Mesenteric fat pad (tissue), 1 donor: ENCODE results near the gene ST3GAL5. TPM values are rescaled to one million over a fixed set of nuclear protein-coding genes. Genes with fewer than 3 reads are reported as not detected.
A peak's percentile ranks its signal among the peaks of the same experiment; 100 is the strongest.
"Not testable (repeated sequence)": the region's sequence is repeated elsewhere in the genome, so short reads cannot be mapped to it uniquely, and the experiment has no call there.

ENCODE experiments used
- DNase-seq: peaks from one replicate; pipeline ENCODE4 v3.0.0-alpha.2; 2020; ENCODE audit warnings: low spot score
- long read RNA-seq: library from polyadenylated mRNA; unstranded; transcript quantifications from one replicate; pipeline ENCODE4 v2.0.0, GENCODE V29; 2020
- total RNA-seq: library from RNA; stranded (reverse); fragmentation: NEBNext Ultra II Directional; extraction: Animal tissue kit (Norgen Biotek cat#: 25700); gene quantifications from one replicate; pipeline ENCODE4 v1.2.1, GENCODE V29; 2021
- donor health status: DM: yes; HTN: yes; CAD: no.

The ST3GAL5 gene
- 33.1 TPM for total RNA-seq
- long read RNA-seq, full-length matches to known transcripts, result 23 of 37 reads
- long read RNA-seq, partial matches to known transcripts, result 9 of 37 reads
- long read RNA-seq, other reads (novel, unspliced or antisense), result 5 of 37 reads

DNA sequence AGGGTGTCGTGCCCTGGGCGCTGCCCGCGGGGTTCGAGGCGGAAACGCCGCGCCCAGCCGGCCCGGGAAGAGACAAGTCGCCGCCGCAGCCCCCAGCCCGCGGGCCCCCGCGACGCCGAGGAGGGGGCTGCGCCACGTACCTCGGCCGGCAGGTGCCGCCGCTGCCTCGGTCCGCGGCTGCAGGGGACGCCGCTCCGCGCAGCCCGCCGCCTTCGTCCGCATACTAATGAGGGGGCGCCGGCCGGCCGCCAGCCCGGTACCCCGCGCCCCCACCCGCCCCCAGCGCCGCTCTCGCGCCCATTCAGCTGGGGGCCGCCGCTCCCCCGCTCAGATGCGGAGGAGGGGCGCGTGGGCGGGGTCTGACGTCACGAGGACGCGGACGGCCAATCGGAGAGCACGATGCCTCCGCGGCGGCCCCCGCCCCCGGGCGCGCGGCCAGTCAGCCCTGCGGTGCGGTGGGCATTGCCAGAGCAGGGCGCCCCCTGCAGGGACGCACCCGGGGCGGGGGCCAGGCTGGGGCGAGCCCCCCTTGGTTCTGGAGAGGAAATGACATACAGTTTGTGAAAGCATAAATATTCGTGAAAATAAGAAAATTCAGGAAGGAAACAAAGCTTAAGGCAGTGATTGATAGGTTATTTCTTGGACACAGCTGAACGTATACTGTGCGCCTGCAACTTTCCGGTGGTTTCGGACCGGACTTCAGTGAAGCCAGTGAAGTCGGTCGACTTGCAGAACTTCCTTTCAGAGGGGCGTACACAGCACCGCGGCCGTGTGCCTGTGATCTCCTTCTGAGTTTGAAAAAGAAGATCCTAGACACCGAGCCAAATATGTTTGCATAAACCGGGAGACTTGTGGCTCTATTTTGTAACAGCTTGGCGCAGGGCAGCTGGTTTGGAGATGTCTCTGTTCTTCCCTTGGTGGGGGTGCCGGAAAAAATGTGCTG is at the start of gene ST3GAL5:
Gene ST3GAL5, minus strand, starts transcription at position 307 of the 943 bp plus-strand sequence. Its CDS starts 85 bp downstream, at position 222.
- DNase-seq, result peak; percentile 97

DNA sequence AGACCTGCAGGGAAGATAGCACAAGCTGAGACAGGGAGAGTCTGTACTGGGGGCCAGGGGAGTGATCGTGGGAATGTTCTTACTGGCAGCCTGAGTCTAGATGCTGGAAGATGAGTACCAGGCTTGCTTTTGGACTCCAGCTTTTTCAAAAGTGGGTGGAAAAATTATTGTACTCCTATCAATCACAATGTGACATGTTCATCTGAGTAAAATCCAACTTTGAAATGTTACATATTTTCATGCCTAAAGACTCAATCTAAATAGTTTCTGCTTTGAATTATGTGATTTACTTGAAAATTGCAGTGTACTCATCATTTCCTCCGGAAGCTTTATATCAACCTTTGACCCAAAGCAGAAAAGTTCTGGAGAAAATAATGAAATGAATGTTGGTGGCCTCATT is 49.7 kb upstream of the ST3GAL5 start:
- DNase-seq, result no peak

- DNase-seq, result no peak
Observed at GRCh38 chr2:85937069-85937439, 48.3 kb upstream of the ST3GAL5 start.

GRCh38 chr2:85936421-85937068 is 47.8 kb upstream of the ST3GAL5 start:
- DNase-seq, result no peak

DNA sequence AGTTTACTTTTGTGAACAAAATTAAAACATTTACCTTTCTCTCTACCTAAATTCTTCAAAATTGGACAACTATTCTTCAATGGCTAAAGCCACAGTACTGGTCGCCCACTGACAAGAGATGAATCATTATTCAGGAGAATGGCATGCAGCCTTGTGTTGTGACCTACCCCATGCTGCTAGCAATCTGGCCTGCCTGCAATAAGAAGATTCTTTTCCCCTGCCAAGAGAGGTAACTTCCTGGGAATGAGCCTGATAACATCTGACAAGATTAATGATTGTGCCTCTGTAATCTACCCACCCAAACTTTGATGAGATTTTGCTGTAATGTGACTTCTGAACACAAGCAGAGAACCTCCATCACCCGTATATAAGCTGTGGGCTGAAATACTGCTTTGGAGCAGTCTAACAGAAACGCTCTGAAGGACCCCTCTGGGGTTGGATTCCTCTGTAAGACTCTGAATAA is 47.0 kb upstream of the ST3GAL5 start:
- DNase-seq, result no peak

GRCh38 chr2:85935170-85935745 is 46.5 kb upstream of the ST3GAL5 start:
- DNase-seq, result no peak

DNA sequence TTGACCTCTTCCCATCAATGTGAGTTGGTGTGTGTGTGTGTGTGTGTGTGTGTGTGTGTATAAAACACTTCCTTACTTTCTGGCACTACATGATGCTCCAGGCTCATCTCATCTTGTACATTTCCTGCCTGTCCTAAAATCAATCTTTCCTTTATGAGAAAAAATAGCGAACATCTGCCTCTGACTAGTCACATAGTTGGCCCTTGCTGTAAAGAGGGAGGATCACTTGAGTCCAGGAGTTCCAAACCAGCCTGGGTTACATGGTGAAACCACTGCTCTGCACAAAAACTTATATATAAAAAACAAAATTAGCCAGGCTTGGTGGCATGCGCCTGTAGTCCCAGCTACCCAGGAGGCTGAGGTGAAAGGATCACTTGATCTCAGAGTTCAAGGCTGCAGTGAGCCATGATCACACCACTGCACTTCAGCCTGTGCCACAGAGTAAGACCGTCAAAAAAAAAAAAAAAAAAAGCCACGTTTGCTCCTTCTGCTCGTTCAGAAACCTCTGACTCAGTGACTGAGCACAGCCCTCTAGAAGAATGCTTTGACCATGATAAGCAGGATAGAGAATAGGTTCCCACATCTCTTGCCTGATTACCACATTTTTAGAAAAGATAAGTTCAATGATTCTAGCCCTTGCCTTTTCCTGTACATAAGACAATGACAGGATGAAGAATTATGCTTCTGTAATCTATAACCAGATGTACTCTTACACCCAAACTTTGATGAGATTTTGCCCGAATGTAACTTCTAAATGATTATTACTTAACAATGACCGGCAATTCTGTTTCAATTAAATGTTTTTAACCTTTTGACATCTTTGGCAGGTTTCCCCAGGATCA is 45.2 kb upstream of the ST3GAL5 start:
- DNase-seq, result no peak

DNA sequence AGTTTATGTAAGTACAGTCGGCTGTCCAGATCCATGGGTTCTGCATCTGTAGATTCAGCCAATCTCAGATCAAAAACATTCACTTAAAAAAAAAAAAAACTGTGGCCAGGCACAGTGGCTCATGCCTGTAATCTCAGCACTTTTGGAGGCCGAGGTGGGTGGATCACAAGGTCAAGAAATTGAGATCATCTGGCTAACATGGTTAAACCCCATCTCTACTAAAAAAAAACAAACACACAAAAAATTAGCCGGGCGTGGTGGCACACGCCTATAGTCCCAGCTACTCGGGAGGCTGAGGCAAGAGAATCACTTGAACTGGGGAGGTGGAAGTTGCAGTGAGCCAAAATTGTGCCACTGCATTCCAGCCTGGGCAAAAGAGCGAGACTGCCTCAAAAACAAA is 42.4 kb upstream of the ST3GAL5 start:
- DNase-seq, result not testable (repeated sequence)

- DNase-seq, result no peak
Observed at GRCh38 chr2:85930129-85931124, 41.6 kb upstream of the ST3GAL5 start.

DNA sequence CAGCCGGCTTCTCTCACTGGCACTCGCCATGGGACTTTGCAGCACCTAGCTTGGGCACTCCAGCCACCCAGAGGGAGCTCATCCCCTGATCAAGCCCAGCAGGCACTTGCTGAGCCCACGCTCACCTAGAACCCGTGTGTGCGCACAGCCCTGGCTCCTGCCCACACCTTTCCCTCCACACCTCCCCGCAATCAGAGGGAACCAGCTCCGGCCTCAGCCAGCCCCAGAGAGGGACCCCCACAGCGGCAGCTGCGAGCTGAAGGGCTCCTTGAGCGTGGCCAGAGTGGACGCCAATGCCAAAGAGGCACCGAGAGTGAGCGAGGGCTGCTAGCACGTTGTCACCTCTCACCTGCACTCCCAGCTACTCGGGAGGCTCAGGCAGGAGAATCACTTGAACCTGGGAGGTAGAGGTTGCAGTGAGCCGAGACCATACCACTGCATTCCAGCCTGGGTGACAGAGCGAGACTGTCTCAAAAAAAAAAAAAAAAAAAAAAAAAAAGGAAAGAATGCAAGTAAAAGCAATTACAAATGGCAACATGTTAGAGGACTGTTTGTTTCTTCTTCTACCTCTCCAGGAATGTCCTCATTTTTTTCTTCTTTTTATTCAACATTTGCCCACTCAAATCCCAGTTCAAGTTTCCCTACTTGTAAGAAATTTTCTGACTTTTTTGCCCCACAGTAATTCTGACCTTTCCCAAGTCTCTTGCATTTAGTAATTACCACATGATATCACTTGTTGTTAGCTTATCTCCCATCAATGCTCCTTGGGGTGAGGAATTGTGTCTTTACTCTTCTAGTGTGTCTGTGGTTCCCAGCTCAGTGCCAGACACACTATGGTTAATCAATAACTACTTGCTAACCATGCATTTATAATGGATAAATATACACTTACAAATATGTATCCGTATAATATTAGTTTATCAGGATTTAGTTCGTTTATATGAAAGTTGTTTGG is 40.6 kb upstream of the ST3GAL5 start:
- no peak for DNase-seq

- DNase-seq, result no peak
Observed at GRCh38 chr2:85926931-85927661, 38.3 kb upstream of the ST3GAL5 start.

DNA sequence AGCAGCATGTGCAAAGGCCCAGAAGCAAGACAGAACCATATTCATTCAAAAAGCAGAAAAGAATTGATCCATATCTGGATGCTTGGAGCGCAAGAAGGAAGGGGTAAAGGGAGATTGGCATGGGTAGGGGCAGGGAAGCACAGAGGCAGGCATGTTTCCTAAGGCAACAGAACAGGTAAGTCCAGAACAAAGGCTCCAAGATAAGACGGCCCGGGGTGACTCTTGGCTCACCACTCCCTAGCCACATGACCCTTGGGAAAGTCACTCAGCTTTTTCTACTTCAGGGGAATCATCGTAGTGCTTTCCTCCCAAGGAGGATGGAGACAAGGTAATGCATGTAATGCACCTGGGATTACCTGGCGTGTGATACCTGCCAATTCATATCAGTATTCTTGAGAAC is 37.7 kb upstream of the ST3GAL5 start:
- DNase-seq, result no peak

- no peak for DNase-seq
Observed at GRCh38 chr2:85925216-85925671, 36.5 kb upstream of the ST3GAL5 start.

GRCh38 chr2:85924522-85924921 is 35.7 kb upstream of the ST3GAL5 start:
- no peak for DNase-seq

- DNase-seq, result no peak
Observed at GRCh38 chr2:85922199-85922598, 33.4 kb upstream of the ST3GAL5 start.

- no peak for DNase-seq
Observed at GRCh38 chr2:85921659-85922058, 32.9 kb upstream of the ST3GAL5 start.

DNA sequence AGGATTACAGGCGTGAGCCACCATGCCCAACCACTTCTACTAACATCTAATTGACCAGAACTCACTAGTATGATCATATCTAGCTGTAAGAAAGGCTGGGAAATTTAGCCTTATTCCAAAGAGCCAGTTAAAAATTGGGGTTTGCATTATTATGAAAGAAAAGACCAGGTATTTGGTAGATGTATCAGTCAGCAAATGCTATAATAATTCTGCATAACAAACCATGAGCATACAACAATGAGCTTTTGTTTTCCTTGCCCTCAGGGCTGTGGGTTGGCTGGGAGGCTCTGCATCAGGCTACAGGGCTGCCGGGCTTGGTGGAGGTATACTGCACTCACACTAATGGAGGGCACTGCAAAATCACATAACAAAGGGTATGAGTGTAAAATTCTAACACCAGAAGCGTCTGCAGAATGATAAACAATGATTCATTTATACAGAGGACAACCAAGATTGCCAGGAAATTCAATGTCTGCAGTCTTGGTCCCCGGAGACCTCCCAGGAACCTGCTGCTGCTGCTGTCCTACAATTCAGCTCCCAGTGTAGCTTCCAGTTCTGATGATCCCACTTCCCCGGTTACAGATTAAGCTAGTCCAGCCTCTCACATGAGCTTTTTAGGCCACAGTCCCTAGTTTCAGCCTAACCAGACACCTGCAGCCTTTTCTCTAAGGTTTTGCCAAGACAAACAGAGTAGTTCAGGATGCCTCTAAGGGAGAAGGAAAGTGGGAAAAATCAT is 32.2 kb upstream of the ST3GAL5 start:
- no peak for DNase-seq
